IgD-negative memory B cell (primary cell): ENCODE data around the gene EXOC7. TPM values are rescaled to one million over a fixed set of nuclear protein-coding genes. Genes with fewer than 3 reads are reported as not detected.
A peak's percentile ranks its signal among the peaks of the same experiment; 100 is the strongest.
"Not testable (repeated sequence)": the region's sequence is repeated elsewhere in the genome, so short reads cannot be mapped to it uniquely, and the experiment has no call there.

Experiments used
- H3K27ac Mint-ChIP-seq, 3 donors: one replicate each; pipeline ENCODE4 v1.8.0; 2020 to 2022; ENCODE audit warnings: mild to moderate bottlenecking in 3 of 3, mixed read lengths in 3 of 3, moderate library complexity in 1 of 3
- H3K27me3 Mint-ChIP-seq: one replicate; pipeline ENCODE4 v1.8.0; 2021; ENCODE audit warnings: mixed read lengths
- H3K36me3 Mint-ChIP-seq: one replicate; pipeline ENCODE4 v1.8.0; 2020; ENCODE audit warnings: mild to moderate bottlenecking, mixed read lengths
- H3K4me1 Mint-ChIP-seq, 3 donors: one replicate each; pipeline ENCODE4 v1.8.0; 2020 to 2022; ENCODE audit warnings: mixed read lengths in 3 of 3, mild to moderate bottlenecking in 1 of 3
- H3K4me3 Mint-ChIP-seq, 4 donors: one replicate each; pipeline ENCODE4 v1.8.0; 2020 to 2022; ENCODE audit warnings: mild to moderate bottlenecking in 4 of 4, mixed read lengths in 4 of 4, moderate library complexity in 3 of 4
- H3K9me3 Mint-ChIP-seq, 3 donors: one replicate each; pipeline ENCODE4 v1.8.0; 2020 to 2021; ENCODE audit warnings: mixed read lengths in 3 of 3, mild to moderate bottlenecking in 1 of 3
- polyA plus RNA-seq: library from polyadenylated mRNA; unstranded; fragments of 300-500 nt; fragmentation: Illumina TruSeq; gene quantifications from one replicate; pipeline ENCODE4 v1.2.3, GENCODE V29; 2021

Gene EXOC7
- polyA plus RNA-seq, 1 donor from 2014 or later: 52.7 TPM

GRCh38 chr17:76079956-76080767 lies 23.4 kb downstream of the EXOC7 start:
- H3K4me3 Mint-ChIP-seq: no peak overlapping the region
- H3K9me3 Mint-ChIP-seq: peaks cover 0 to 2% (median 0%) of the 10 kb centered on the region in 3 donors
- H3K4me1 Mint-ChIP-seq: peaks cover 12 to 18% (median 13%) of the 10 kb centered on the region in 3 donors
- H3K27me3 Mint-ChIP-seq: peaks cover 30% of the 10 kb centered on the region
- H3K27ac Mint-ChIP-seq: peak overlapping the region in 1 of 3 donors; percentile 33
- H3K36me3 Mint-ChIP-seq: peaks cover 2% of the 10 kb centered on the region

DNA sequence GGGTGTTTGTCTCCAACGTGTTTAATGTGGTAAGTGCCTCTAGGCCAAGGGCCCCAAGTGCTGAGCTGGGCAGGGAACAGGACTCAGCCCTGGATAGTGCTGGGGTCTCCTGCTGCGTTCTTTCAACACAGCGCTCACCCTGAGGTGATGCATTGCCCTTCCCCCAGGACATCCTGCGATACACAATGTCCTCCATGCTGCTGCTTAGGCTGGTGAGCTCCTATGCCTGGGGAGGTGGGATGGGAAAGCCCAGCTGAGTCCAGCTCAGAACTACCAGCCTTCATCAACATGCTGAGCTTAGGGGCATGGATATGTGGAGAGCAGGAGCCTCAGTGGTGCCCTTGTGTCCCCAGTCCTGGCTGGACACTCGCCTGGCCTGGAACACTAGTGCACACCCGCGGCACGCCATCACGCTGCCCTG lies 24.0 kb downstream of the EXOC7 start:
- Mint-ChIP-seq H3K4me1 (peaks cover 16 to 22% (median 18%) of the 10 kb centered on the region in 3 donors), H3K9me3 (peaks cover 0 to 2% (median 0%) of the 10 kb centered on the region in 3 donors), H3K4me3 (peak overlapping the region in 1 of 4 donors; percentile 26), H3K27me3 (peaks cover 34% of the 10 kb centered on the region), H3K27ac (peak overlapping the region in 1 of 3 donors; percentile 42), H3K36me3 (peaks cover 2% of the 10 kb centered on the region)

- peak within 1 kb of the TSS in 1 of 4 donors; percentile 55 for H3K4me3 Mint-ChIP-seq
- H3K27ac Mint-ChIP-seq: peak within 1 kb of the TSS in 2 of 3 donors; percentile 33 to 95
- H3K9me3 Mint-ChIP-seq: peaks cover 0 to 2% (median 0%) of the 10 kb centered on the region in 3 donors
- peaks cover 35% of the 10 kb centered on the region for H3K27me3 Mint-ChIP-seq
- H3K4me1 Mint-ChIP-seq: peaks cover 16 to 22% (median 18%) of the 10 kb centered on the region in 3 donors
- peaks cover 2% of the 10 kb centered on the region for H3K36me3 Mint-ChIP-seq
Observed at GRCh38 chr17:76078860-76079534, 24.6 kb downstream of the EXOC7 start, which contains the start of gene ZACN. Gene ZACN, plus strand, starts transcription at chr17:76079182. Its CDS starts 83 bp downstream, at chr17:76079265.

GRCh38 chr17:76078370-76078769 lies 25.2 kb downstream of the EXOC7 start:
- H3K4me1 Mint-ChIP-seq: peaks cover 16 to 22% (median 18%) of the 10 kb centered on the region in 3 donors
- H3K36me3 Mint-ChIP-seq, H3K9me3 Mint-ChIP-seq: not testable (repeated sequence)
- peaks cover 40% of the 10 kb centered on the region for H3K27me3 Mint-ChIP-seq
- H3K4me3 Mint-ChIP-seq: peak overlapping the region in 1 of 4 donors; percentile 55
- peak overlapping the region in 1 of 3 donors; percentile 95 for H3K27ac Mint-ChIP-seq

DNA sequence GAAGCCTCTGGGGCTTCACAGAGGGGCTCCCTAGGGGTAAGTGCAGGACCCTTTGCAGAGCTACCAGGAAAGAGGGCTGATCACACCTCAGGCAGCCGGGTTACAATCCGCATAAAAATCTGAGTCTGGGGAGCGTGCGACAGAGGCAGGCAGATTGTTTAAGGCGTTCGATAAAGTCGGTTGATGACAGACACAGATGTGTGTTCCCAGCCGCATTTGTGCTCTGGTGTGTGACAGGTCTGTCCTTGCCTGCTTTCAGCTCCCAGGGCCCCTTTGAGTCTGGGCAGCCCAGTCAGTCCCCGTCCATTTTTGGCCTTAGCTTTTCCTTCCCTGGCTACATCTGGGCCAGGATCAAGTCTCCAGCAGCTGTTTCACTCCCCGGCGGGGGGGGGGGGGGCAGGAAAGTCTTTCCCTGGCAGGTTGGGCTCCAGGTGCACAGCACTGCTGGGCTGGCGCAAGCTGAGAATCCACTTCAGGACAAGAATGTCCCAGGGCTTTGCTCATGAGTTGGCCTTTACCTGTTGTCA lies 25.9 kb downstream of the EXOC7 start:
- Mint-ChIP-seq H3K9me3 (peaks cover 0 to 2% (median 0%) of the 10 kb centered on the region in 3 donors), H3K36me3 (peaks cover 2% of the 10 kb centered on the region), H3K27ac (peak overlapping the region; percentile 67 to 98 (median 95)), H3K27me3 (peaks cover 40% of the 10 kb centered on the region), H3K4me3 (peak overlapping the region in 3 of 4 donors; percentile 12 to 83 (median 74)), H3K4me1 (peaks cover 16 to 22% (median 18%) of the 10 kb centered on the region in 3 donors)

DNA sequence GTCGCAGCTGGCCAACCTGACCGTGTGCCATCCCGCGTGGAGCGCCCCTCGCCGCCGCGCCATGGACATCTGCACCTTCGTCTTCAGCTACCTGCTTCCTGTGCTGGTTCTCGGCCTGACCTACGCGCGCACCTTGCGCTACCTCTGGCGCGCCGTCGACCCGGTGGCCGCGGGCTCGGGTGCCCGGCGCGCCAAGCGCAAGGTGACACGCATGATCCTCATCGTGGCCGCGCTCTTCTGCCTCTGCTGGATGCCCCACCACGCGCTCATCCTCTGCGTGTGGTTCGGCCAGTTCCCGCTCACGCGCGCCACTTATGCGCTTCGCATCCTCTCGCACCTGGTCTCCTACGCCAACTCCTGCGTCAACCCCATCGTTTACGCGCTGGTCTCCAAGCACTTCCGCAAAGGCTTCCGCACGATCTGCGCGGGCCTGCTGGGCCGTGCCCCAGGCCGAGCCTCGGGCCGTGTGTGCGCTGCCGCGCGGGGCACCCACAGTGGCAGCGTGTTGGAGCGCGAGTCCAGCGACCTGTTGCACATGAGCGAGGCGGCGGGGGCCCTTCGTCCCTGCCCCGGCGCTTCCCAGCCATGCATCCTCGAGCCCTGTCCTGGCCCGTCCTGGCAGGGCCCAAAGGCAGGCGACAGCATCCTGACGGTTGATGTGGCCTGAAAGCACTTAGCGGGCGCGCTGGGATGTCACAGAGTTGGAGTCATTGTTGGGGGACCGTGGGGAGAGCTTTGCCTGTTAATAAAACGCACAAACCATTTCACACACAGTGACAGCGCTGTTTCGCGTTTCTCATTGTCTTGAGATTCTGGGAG lies 26.6 kb downstream of the EXOC7 start:
- H3K4me1 Mint-ChIP-seq: peaks cover 16 to 24% (median 22%) of the 10 kb centered on the region in 3 donors
- peaks cover 1% of the 10 kb centered on the region for H3K36me3 Mint-ChIP-seq
- peak overlapping the region; percentile 92 to 98 (median 95) for H3K27ac Mint-ChIP-seq

DNA sequence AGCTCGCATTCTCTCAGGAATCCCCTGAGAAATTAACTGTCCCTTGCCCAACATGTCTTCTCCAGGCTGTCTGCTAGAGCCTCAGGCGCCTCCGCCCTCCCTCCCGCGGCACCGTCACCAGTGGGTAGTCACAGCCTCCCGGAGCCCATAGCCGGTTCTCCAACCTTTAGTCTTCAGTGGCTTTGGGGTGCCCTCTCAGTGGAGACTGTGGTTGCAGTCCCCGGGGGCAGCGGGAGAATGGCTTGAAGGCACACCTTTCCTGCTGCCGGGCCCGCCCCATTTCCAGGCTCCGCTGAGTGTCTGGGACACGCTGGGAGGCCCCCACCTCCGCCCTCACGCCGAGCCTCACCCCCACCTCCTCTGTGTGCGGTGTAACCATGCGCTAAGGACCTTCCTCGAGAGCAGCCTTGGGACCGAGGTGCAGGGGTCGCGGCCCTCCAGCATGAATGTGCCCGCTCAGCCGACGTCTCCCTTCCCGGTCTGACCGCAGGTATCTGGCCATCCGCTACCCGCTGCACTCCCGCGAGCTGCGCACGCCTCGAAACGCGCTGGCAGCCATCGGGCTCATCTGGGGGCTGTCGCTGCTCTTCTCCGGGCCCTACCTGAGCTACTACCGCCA lies 27.3 kb downstream of the EXOC7 start:
- Mint-ChIP-seq H3K9me3 (peaks cover 0 to 2% (median 0%) of the 10 kb centered on the region in 3 donors), H3K4me1 (peaks cover 22 to 31% (median 27%) of the 10 kb centered on the region in 3 donors), H3K36me3 (peaks cover 1% of the 10 kb centered on the region), H3K27me3 (peaks cover 40% of the 10 kb centered on the region), H3K4me3 (peak overlapping the region; percentile 72 to 90 (median 82)), H3K27ac (peak overlapping the region; percentile 92 to 98 (median 95))

More for the DNA sequence above, 26.6 kb downstream of the EXOC7 start:
- Mint-ChIP-seq H3K4me3 (peak overlapping the region; percentile 72 to 90 (median 82)), H3K9me3 (peaks cover 0 to 2% (median 0%) of the 10 kb centered on the region in 3 donors), H3K27me3 (peaks cover 40% of the 10 kb centered on the region)

GRCh38 chr17:76075364-76076145 lies 28.0 kb downstream of the EXOC7 start:
- H3K4me1 Mint-ChIP-seq: peaks cover 25 to 37% (median 34%) of the 10 kb centered on the region in 3 donors
- peaks cover 40% of the 10 kb centered on the region for H3K27me3 Mint-ChIP-seq
- H3K36me3 Mint-ChIP-seq: peaks cover 1% of the 10 kb centered on the region
- H3K27ac Mint-ChIP-seq: peak overlapping the region; percentile 32 to 95 (median 57)
- H3K4me3 Mint-ChIP-seq: peak overlapping the region; percentile 48 to 79 (median 72)
- H3K9me3 Mint-ChIP-seq: peaks cover 0 to 2% (median 0%) of the 10 kb centered on the region in 3 donors

DNA sequence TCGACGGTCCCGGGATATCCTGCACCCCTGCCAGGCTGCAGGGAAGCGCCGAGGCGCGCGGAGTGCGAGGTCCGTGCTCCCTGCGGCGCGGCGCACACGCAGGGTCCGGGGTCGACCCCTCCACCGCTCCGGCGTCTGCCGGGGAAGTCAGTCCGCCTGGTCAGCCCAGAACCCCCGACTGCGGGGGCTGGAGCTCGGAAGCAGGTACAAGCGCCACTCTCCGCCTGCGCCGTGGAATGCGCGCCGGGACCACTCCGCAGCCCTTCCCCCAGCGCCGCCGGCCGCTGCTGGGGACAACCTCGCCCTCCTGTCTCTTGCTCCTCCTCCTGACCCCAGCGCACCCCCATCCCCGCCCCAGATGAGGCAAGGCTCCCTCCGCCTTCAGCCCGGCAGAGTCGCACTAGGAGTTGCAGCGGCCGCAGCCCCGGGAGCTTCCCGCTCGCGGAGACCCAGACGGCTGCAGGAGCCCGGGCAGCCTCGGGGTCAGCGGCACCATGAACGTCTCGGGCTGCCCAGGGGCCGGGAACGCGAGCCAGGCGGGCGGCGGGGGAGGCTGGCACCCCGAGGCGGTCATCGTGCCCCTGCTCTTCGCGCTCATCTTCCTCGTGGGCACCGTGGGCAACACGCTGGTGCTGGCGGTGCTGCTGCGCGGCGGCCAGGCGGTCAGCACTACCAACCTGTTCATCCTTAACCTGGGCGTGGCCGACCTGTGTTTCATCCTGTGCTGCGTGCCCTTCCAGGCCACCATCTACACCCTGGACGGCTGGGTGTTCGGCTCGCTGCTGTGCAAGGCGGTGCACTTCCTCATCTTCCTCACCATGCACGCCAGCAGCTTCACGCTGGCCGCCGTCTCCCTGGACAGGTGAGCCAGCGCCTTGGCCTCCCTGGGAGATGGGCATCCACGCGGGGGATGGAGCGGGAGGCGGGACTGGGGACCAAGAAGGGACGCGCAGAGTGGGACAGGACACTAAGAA lies 28.9 kb downstream of the EXOC7 start, which contains the start of gene GALR2:
Gene GALR2, plus strand, starts transcription at position 392 of the 974 bp plus-strand sequence. Its CDS starts 103 bp downstream, at position 495.
- Mint-ChIP-seq H3K9me3 (peaks cover 0 to 2% (median 0%) of the 10 kb centered on the region in 3 donors), H3K27ac (peak within 1 kb of the TSS; percentile 32 to 95 (median 57)), H3K4me3 (peak within 1 kb of the TSS; percentile 63 to 87 (median 72)), H3K36me3 (peaks cover 1% of the 10 kb centered on the region), H3K4me1 (peaks cover 30 to 37% (median 37%) of the 10 kb centered on the region in 3 donors), H3K27me3 (peaks cover 40% of the 10 kb centered on the region)

DNA sequence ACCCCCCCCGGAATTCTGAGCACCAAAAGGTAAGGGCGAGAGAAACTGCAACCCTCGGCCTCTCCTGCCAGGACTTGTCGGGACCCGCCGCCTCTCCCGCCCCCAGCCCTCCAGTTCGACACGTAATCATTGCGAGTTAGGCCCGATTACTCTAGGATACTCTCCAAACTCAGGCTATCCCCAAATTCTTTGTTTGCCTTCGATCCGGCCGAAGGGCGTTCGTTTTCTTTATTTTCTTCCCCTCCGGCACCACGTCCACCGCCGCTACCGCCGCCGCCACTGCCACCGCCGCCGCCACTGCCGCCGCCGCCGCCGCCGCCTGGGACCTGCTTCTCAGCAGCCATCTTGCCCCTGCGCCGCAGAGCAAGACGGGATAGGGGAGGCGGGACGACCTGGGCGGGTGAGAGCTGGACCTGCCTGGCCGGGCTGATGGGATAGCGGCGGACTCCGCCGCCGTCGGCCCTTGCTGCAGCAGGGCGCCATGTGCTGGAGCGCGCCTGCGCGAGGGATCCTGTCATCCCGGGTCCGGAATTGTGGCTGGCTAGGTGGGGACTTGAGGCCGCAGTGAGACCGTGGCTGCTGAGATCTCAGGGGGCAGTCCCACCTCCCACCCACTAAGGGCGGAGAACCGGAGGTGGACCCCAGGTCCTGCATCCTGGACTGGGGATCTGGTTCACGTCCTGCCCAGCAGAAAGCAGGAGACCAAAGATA lies 31.3 kb downstream of the EXOC7 start, which contains the start of gene SRP68:
Gene SRP68, minus strand, starts transcription at position 370 of the 711 bp plus-strand sequence. Its CDS starts 26 bp downstream, at position 344.
- Mint-ChIP-seq H3K4me1 (peaks cover 31 to 37% (median 35%) of the 10 kb centered on the region in 3 donors), H3K36me3 (peaks cover 1% of the 10 kb centered on the region), H3K27me3 (peaks cover 29% of the 10 kb centered on the region), H3K4me3 (peak within 1 kb of the TSS; percentile 93 to 97 (median 96)), H3K9me3 (peaks cover 0 to 2% (median 0%) of the 10 kb centered on the region in 3 donors), H3K27ac (peak within 1 kb of the TSS; percentile 88 to 95 (median 94))

GRCh38 chr17:76071531-76072147 lies 31.9 kb downstream of the EXOC7 start:
- no peaks in the 10 kb centered on the region for H3K9me3 Mint-ChIP-seq
- H3K36me3 Mint-ChIP-seq: no peaks in the 10 kb centered on the region
- H3K4me3 Mint-ChIP-seq: peak overlapping the region; percentile 93 to 97 (median 96)
- peak overlapping the region; percentile 88 to 95 (median 94) for H3K27ac Mint-ChIP-seq
- peaks cover 22% of the 10 kb centered on the region for H3K27me3 Mint-ChIP-seq
- peaks cover 28 to 32% (median 30%) of the 10 kb centered on the region in 3 donors for H3K4me1 Mint-ChIP-seq
